Endothelial cell of umbilical vein (primary cell): ENCODE results near the gene LMF1. TPM values are rescaled to one million over a fixed set of nuclear protein-coding genes. Genes with fewer than 3 reads are reported as not detected.

Experiments
- BruUV-seq: library from RNA; stranded (reverse); fragments of 400-500 nt; replicated peaks from 2 replicates; lab custom pipeline; 2021; lab: Mats Ljungman, UMichigan
- CTCF ChIA-PET: fragments of 300-600, 350-600 bp; sonication (Branson Sonifier 250); formaldehyde crosslinking; loops from one replicate; lab custom pipeline; 2021; ENCODE audit warnings: antibody characterized with exemption, inconsistent platforms; lab: Charles Lee
- POLR2A ChIA-PET: fragments of 300-600, 350-600 bp; sonication (Branson Sonifier 250); formaldehyde crosslinking; loops from one replicate; lab custom pipeline; 2021; ENCODE audit warnings: antibody characterized with exemption, inconsistent platforms; lab: Charles Lee
- DNase-seq: peaks from one replicate; pipeline ENCODE4 v3.0.0-alpha.2; 2011; ENCODE audit warnings: low read depth, low spot score
- FAIRE-seq: peaks from 2 replicates; lab custom pipeline; 2011; peaks lifted over from hg19 to GRCh38; lab: Jason Lieb, UNC
- H2AFZ ChIP-seq: 2 replicates; pipeline ENCODE4 v1.6.0; 2012; ENCODE audit warnings: low read depth, low read length, control low read depth, inconsistent platforms
- H3K27ac ChIP-seq: 2 replicates; pipeline ENCODE4 v1.5.1; 2011; ENCODE audit warnings: low read depth, mild to moderate bottlenecking, control low read depth, low read length, moderate library complexity; ENCODE audit not compliant: insufficient read depth
- H3K27me3 ChIP-seq, 2 experiments: 2 replicates each; pipeline versions ENCODE4 v1.6.0 to v1.6.1; 2011; ENCODE audit warnings: low read length in 2 of 2, mixed read lengths in 1 of 2; ENCODE audit not compliant: control insufficient read depth in 2 of 2, insufficient read depth in 2 of 2
- H3K36me3 ChIP-seq, 2 experiments: 2 replicates in 1 of 2; 3 replicates in 1 of 2; pipeline ENCODE4 v1.5.1; 2011; ENCODE audit warnings: low read length in 2 of 2, mild to moderate bottlenecking in 1 of 2, moderate library complexity in 1 of 2; ENCODE audit not compliant: control insufficient read depth in 2 of 2, insufficient read depth in 2 of 2; ENCODE audit errors: extremely low read depth in 1 of 2
- H3K4me1 ChIP-seq: 3 replicates; pipeline ENCODE4 v1.5.1; 2011; ENCODE audit warnings: mild to moderate bottlenecking, low read length; ENCODE audit not compliant: control insufficient read depth, insufficient read depth; ENCODE audit errors: extremely low read depth
- H3K4me2 ChIP-seq: 2 replicates; pipeline ENCODE4 v1.6.1; 2011; ENCODE audit warnings: low read length, control low read depth, mixed read lengths; ENCODE audit not compliant: insufficient read depth
- H3K4me3 ChIP-seq, 3 experiments: fragments of 200-600 bp in 1 of 3; sonication (generic), shearing (Covaris generic) in 1 of 3; replicated peaks in 1 of 3; 2 replicates each; pipeline ENCODE4 v1.5.1; 2011 to 2016; ENCODE audit warnings: control low read depth in 3 of 3, low read length in 3 of 3, mild to moderate bottlenecking in 2 of 3, inconsistent platforms in 1 of 3, low read depth in 1 of 3, moderate library complexity in 1 of 3; ENCODE audit not compliant: insufficient read depth in 1 of 3
- H3K79me2 ChIP-seq: 2 replicates; pipeline ENCODE4 v1.6.0; 2012; ENCODE audit warnings: low read length, inconsistent platforms; ENCODE audit not compliant: control insufficient read depth, insufficient read depth
- H3K9ac ChIP-seq: replicated peaks from 2 replicates; pipeline ENCODE3; 2011; ENCODE audit warnings: low read length, control low read depth; ENCODE audit not compliant: insufficient read depth; ENCODE audit errors: extremely low read depth
- H3K9me1 ChIP-seq: replicated peaks from 3 replicates; pipeline ENCODE4 v1.6.0; 2011; ENCODE audit warnings: mild to moderate bottlenecking, low read length; ENCODE audit not compliant: control insufficient read depth, insufficient read depth; ENCODE audit errors: extremely low read depth
- H3K9me3 ChIP-seq: replicated peaks from 2 replicates; pipeline ENCODE4 v1.5.1; 2012; ENCODE audit warnings: low read length, inconsistent platforms; ENCODE audit not compliant: control insufficient read depth, insufficient read depth
- H4K20me1 ChIP-seq: replicated peaks from 2 replicates; pipeline ENCODE3; 2011; ENCODE audit warnings: mild to moderate bottlenecking, low read length; ENCODE audit not compliant: control insufficient read depth, insufficient read depth; ENCODE audit errors: extremely low read depth
- EZH2 ChIP-seq: IDR thresholded peaks from 2 replicates; pipeline ENCODE4 v1.6.1; 2012; ENCODE audit warnings: borderline replicate concordance, low read depth, mild to moderate bottlenecking, moderate library complexity, low read length, inconsistent platforms; ENCODE audit not compliant: severe bottlenecking
- FOS ChIP-seq: IDR thresholded peaks from 2 replicates; pipeline ENCODE4 v1.6.1; 2011; ENCODE audit warnings: mild to moderate bottlenecking, low read length, moderate library complexity, borderline replicate concordance; ENCODE audit not compliant: insufficient read depth
- GATA2 ChIP-seq: IDR thresholded peaks from 2 replicates; pipeline ENCODE4 v1.7.0; 2011; ENCODE audit warnings: low read depth, mild to moderate bottlenecking, moderate library complexity, mixed read lengths, low read length; ENCODE audit not compliant: insufficient read length, insufficient read depth
- JUN ChIP-seq: IDR thresholded peaks from 2 replicates; pipeline ENCODE4 v1.6.1; 2011; ENCODE audit warnings: borderline replicate concordance, low read depth; ENCODE audit not compliant: insufficient read length, insufficient read depth
- MAX ChIP-seq: IDR thresholded peaks from 2 replicates; pipeline ENCODE4 v1.6.1; 2011; ENCODE audit not compliant: insufficient read depth, insufficient read length
- MYC ChIP-seq: IDR thresholded peaks from one replicate; pipeline ENCODE4 v1.6.1; 2011; ENCODE audit warnings: mild to moderate bottlenecking, low read depth, low read length
- POLR2A ChIP-seq: IDR thresholded peaks from 2 replicates; pipeline ENCODE4 v1.6.1; 2012; ENCODE audit warnings: low read depth, mild to moderate bottlenecking, control low read depth, low read length
- POLR2AphosphoS5 ChIP-seq: IDR thresholded peaks from 2 replicates; pipeline ENCODE4 v1.6.1; 2012; ENCODE audit warnings: low read depth, mild to moderate bottlenecking, control low read depth, low read length, moderate library complexity; ENCODE audit not compliant: insufficient read depth
- dilution Hi-C: fragments of 300-500 bp; cut with MboI; formaldehyde crosslinking; loops from one replicate; pipeline ENCODE4 v1.15.0; 2019; ENCODE audit warnings: low sequenced_read_pairs; ENCODE audit not compliant: extremely low pct_ligation_motif_present
- intact Hi-C: fragments of 100-400 bp; cut with micrococcal nuclease; formaldehyde crosslinking; loops from one replicate; pipeline ENCODE4 v1.10.0; 2022
- polyA plus RNA-seq, 4 experiments: library from polyadenylated mRNA; depleted of rRNA in 3 of 4; stranded (reverse) in 3 of 4; unstranded in 1 of 4; fragments of >200 nt; gene quantifications; 2 replicates each; pipeline versions ENCODE4 v1.2.1 to v1.2.3, GENCODE V29; 2011 to 2012; ENCODE audit warnings: missing spikeins in 1 of 4
- total RNA-seq: library from RNA; stranded (reverse); gene quantifications from 2 replicates; pipeline ENCODE4 v1.2.3, GENCODE V29; 2021
- TF ChIP-seq, protein P1 (sequence below), 2 donors: IDR thresholded peaks; 1 replicate in 1 of 2; 2 replicates in 1 of 2; pipeline ENCODE4 v1.5.1; 2011; ENCODE audit warnings: low read length in 2 of 2, mild to moderate bottlenecking in 2 of 2, moderate library complexity in 2 of 2, control low read depth in 1 of 2, inconsistent platforms in 1 of 2, low read depth in 1 of 2; ENCODE audit not compliant: insufficient read depth in 1 of 2; ENCODE audit errors: extremely low read depth in 1 of 2

Gene LMF1
- total and polyA plus RNA-seq, 2 donors (not counting 3 experiments of a cell fraction or from before 2014, with no cell fraction given), result 17.8 TPM

GRCh38 chr16:885391-885790, 85.4 kb downstream of the LMF1 start:
- Histone ChIP-seq H3K9ac (no peak overlapping the region), H4K20me1 (no peaks in the 10 kb centered on the region), H3K27ac (no peak overlapping the region), H3K4me3 (no peak overlapping the region), H3K9me1 (no peaks in the 10 kb centered on the region), H3K4me1 (no peaks in the 10 kb centered on the region), H3K36me3 (no peaks in the 10 kb centered on the region), H3K27me3 (no peaks in the 10 kb centered on the region), H2AFZ (no peak overlapping the region), H3K4me2 (no peak overlapping the region), H3K79me2 (no peaks in the 10 kb centered on the region), H3K9me3 (no peaks in the 10 kb centered on the region)
- TF ChIP-seq POLR2AphosphoS5 (no peak), EZH2 (peak; percentile 37), MYC (no peak)
- dilution Hi-C loops (no loop called here), intact Hi-C loops (no loop called here)
- no peak for DNase-seq
- FAIRE-seq, result no peak
- CTCF ChIA-PET, result interaction anchor here (1.0 to 1.7 kb wide), 2 partner anchors 8 to 172 kb away, joined by 3 to 5 read pairs; no protein-coding TSS in a partner anchor
- no TSS peak for BruUV-seq
- POLR2A ChIA-PET, result no interaction called here

GRCh38 chr16:884232-884631, 86.6 kb downstream of the LMF1 start:
- Histone ChIP-seq H3K9me3 (no peaks in the 10 kb centered on the region), H3K9ac (no peak overlapping the region), H3K9me1 (no peaks in the 10 kb centered on the region), H3K4me3 (no peak overlapping the region), H3K27ac (no peak overlapping the region), H3K79me2 (no peaks in the 10 kb centered on the region), H3K27me3 (no peaks in the 10 kb centered on the region), H3K4me1 (no peaks in the 10 kb centered on the region), H3K4me2 (no peak overlapping the region), H2AFZ (no peak overlapping the region), H3K36me3 (no peaks in the 10 kb centered on the region), H4K20me1 (no peaks in the 10 kb centered on the region)
- no TSS peak for BruUV-seq
- intact Hi-C loops, result no loop called here
- FAIRE-seq (no peak), DNase-seq (no peak)
- no peak for TF ChIP-seq FOS
- no peak for TF ChIP-seq MYC
- no peak for TF ChIP-seq GATA2
- no peak for TF ChIP-seq MAX
- TF ChIP-seq POLR2AphosphoS5, result no peak
- no peak for TF ChIP-seq JUN
- TF ChIP-seq, protein P1, sequence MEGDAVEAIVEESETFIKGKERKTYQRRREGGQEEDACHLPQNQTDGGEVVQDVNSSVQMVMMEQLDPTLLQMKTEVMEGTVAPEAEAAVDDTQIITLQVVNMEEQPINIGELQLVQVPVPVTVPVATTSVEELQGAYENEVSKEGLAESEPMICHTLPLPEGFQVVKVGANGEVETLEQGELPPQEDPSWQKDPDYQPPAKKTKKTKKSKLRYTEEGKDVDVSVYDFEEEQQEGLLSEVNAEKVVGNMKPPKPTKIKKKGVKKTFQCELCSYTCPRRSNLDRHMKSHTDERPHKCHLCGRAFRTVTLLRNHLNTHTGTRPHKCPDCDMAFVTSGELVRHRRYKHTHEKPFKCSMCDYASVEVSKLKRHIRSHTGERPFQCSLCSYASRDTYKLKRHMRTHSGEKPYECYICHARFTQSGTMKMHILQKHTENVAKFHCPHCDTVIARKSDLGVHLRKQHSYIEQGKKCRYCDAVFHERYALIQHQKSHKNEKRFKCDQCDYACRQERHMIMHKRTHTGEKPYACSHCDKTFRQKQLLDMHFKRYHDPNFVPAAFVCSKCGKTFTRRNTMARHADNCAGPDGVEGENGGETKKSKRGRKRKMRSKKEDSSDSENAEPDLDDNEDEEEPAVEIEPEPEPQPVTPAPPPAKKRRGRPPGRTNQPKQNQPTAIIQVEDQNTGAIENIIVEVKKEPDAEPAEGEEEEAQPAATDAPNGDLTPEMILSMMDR (IDR thresholded peaks at IDR 0.05; ENCODE audit: extremely low read depth in 1 of 2, insufficient read depth in 1 of 2, low read depth in 1 of 2, low read length in 2 of 2), result no peak
- TF ChIP-seq EZH2, result no peak
- no peak for TF ChIP-seq POLR2A
- dilution Hi-C loops, result no loop called here
- POLR2A ChIA-PET, result no interaction called here
- CTCF ChIA-PET, result interaction anchor here (1.2 to 1.7 kb wide), 2 partner anchors 12 to 173 kb away, joined by 4 to 5 read pairs; no protein-coding TSS in a partner anchor
